ENCODE results near the gene NUDT12.

The NUDT12 gene

DNA sequence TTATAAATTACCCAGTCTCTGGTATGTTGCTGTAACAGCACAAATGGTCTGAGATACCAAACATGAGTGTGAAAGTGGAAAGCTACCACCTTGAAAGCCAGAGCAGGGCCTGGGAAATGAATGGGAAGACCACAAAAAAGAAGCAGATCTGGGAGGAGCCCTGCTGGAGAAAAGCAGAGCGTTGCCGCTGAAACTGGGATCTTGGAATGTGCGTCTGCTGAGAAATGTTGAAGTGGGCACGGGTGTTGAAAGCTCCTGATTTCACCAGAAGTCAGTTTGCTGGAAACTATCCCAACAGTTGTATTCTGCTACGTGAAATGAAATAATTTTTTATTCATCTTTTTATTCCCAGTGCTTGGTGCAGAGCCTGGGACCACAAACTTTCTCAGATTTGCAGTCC lies 40.0 kb downstream of the NUDT12 start:
- no peak for TF ChIP-seq SIN3A (IDR thresholded peaks at IDR 0.05; ENCODE audit: borderline replicate concordance, insufficient read depth, low read length)
- TF ChIP-seq REST (IDR thresholded peaks at IDR 0.05; ENCODE audit: insufficient read depth in 1 of 2, low read depth in 2 of 2, low read length in 2 of 2): no peak
- TF ChIP-seq FOXP2 (optimal IDR thresholded peaks at IDR 0.05; ENCODE audit: borderline replicate concordance, extremely low read depth, extremely low read length, insufficient read depth): no peak
- TF ChIP-seq POLR2AphosphoS5 (IDR thresholded peaks at IDR 0.05; ENCODE audit: low read depth, low read length): no peak

GRCh38 chr5:103519550-103519949 lies 43.0 kb downstream of the NUDT12 start:
- no peak for TF ChIP-seq POLR2AphosphoS5 (IDR thresholded peaks at IDR 0.05; ENCODE audit: low read depth, low read length)
- no peak for TF ChIP-seq FOXP2 (optimal IDR thresholded peaks at IDR 0.05; ENCODE audit: borderline replicate concordance, extremely low read depth, extremely low read length, insufficient read depth)
- TF ChIP-seq REST (IDR thresholded peaks at IDR 0.05; ENCODE audit: insufficient read depth in 1 of 2, low read depth in 2 of 2, low read length in 2 of 2): no peak
- TF ChIP-seq SIN3A (IDR thresholded peaks at IDR 0.05; ENCODE audit: borderline replicate concordance, insufficient read depth, low read length): no peak
- TF ChIP-seq TAF1 (IDR thresholded peaks at IDR 0.05; ENCODE audit: borderline replicate concordance, insufficient read depth, low read length): no peak

- TF ChIP-seq SIN3A (IDR thresholded peaks at IDR 0.05; ENCODE audit: borderline replicate concordance, insufficient read depth, low read length) (no peak), FOXP2 (optimal IDR thresholded peaks at IDR 0.05; ENCODE audit: borderline replicate concordance, extremely low read depth, extremely low read length, insufficient read depth) (no peak), TAF1 (IDR thresholded peaks at IDR 0.05; ENCODE audit: borderline replicate concordance, insufficient read depth, low read length) (no peak), REST (IDR thresholded peaks at IDR 0.05; ENCODE audit: insufficient read depth in 1 of 2, low read depth in 2 of 2, low read length in 2 of 2) (no peak), POLR2AphosphoS5 (IDR thresholded peaks at IDR 0.05; ENCODE audit: low read depth, low read length) (no peak)
Observed at GRCh38 chr5:103514371-103514770, 48.2 kb downstream of the NUDT12 start.

- no peak for TF ChIP-seq REST (IDR thresholded peaks at IDR 0.05; ENCODE audit: insufficient read depth in 1 of 2, low read depth in 2 of 2, low read length in 2 of 2)
- no peak for TF ChIP-seq SIN3A (IDR thresholded peaks at IDR 0.05; ENCODE audit: borderline replicate concordance, insufficient read depth, low read length)
- no peak for TF ChIP-seq FOXP2 (optimal IDR thresholded peaks at IDR 0.05; ENCODE audit: borderline replicate concordance, extremely low read depth, extremely low read length, insufficient read depth)
- no peak for TF ChIP-seq TAF1 (IDR thresholded peaks at IDR 0.05; ENCODE audit: borderline replicate concordance, insufficient read depth, low read length)
- no peak for TF ChIP-seq POLR2AphosphoS5 (IDR thresholded peaks at IDR 0.05; ENCODE audit: low read depth, low read length)
Observed at GRCh38 chr5:103513701-103514100, 48.9 kb downstream of the NUDT12 start.

DNA sequence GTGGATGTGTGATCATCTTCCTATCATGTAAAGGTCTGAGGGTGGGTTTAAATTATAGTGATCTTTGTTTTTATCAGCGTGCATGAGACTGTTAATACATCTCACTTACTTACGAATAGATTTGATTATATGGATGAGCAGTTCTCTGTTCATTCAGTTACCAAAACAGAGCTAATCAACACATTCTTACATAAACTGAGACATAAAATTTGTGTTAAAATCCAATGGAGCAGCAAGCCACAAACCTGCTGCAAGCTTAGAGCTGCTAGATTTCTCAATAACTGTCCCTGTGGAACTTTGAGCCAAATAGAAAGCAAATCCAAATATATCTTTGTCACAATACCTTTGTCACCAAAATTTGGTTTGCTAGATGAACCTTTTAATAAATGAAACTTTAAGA lies 50.1 kb downstream of the NUDT12 start:
- TF ChIP-seq REST (IDR thresholded peaks at IDR 0.05; ENCODE audit: insufficient read depth in 1 of 2, low read depth in 2 of 2, low read length in 2 of 2) (no peak), FOXP2 (optimal IDR thresholded peaks at IDR 0.05; ENCODE audit: borderline replicate concordance, extremely low read depth, extremely low read length, insufficient read depth) (no peak), SIN3A (IDR thresholded peaks at IDR 0.05; ENCODE audit: borderline replicate concordance, insufficient read depth, low read length) (no peak), TAF1 (IDR thresholded peaks at IDR 0.05; ENCODE audit: borderline replicate concordance, insufficient read depth, low read length) (no peak), POLR2AphosphoS5 (IDR thresholded peaks at IDR 0.05; ENCODE audit: low read depth, low read length) (no peak)

All from PFSK-1 (cell line).